Keratinocyte (primary cell): ENCODE measurements around the gene PGA3. TPM values are rescaled to one million over a fixed set of nuclear protein-coding genes. Genes with fewer than 3 reads are reported as not detected.

ENCODE experiments used
- DNase-seq: peaks from one replicate; pipeline ENCODE4 v3.0.0-alpha.2; 2011; ENCODE audit warnings: low read depth, missing footprints, low spot score
- FAIRE-seq: peaks from 2 replicates; lab custom pipeline; 2011; peaks lifted over from hg19 to GRCh38; lab: Jason Lieb, UNC
- H2AFZ ChIP-seq: 2 replicates; pipeline ENCODE4 v1.6.0; 2012; ENCODE audit warnings: low read length, control low read depth, inconsistent platforms; ENCODE audit not compliant: control insufficient read depth
- H3K27ac ChIP-seq: 2 replicates; pipeline ENCODE4 v1.5.1; 2011; ENCODE audit warnings: low read length; ENCODE audit not compliant: control insufficient read depth, insufficient read depth
- H3K27me3 ChIP-seq: 3 replicates; pipeline ENCODE4 v1.6.0; 2011; ENCODE audit warnings: low read length; ENCODE audit not compliant: control insufficient read depth, insufficient read depth; ENCODE audit errors: extremely low read depth
- H3K36me3 ChIP-seq, 2 experiments: 2 replicates in 1 of 2; 3 replicates in 1 of 2; pipeline ENCODE4 v1.5.1; 2011; ENCODE audit warnings: low read length in 2 of 2, mild to moderate bottlenecking in 1 of 2; ENCODE audit not compliant: control insufficient read depth in 2 of 2, insufficient read depth in 2 of 2; ENCODE audit errors: extremely low read depth in 1 of 2
- H3K4me1 ChIP-seq: 3 replicates; pipeline ENCODE4 v1.5.1; 2011; ENCODE audit warnings: low read length; ENCODE audit not compliant: control insufficient read depth, insufficient read depth; ENCODE audit errors: extremely low read depth
- H3K4me2 ChIP-seq: 3 replicates; pipeline ENCODE4 v1.6.0; 2011; ENCODE audit warnings: low read depth, low read length; ENCODE audit not compliant: control insufficient read depth, insufficient read depth; ENCODE audit errors: extremely low read depth
- H3K4me3 ChIP-seq, 3 experiments: fragments of 200-600 bp in 1 of 3; sonication (generic) in 1 of 3; 2 replicates in 2 of 3; 3 replicates in 1 of 3; pipeline ENCODE4 v1.5.1; 2011 to 2016; ENCODE audit warnings: low read length in 3 of 3, mild to moderate bottlenecking in 3 of 3, control low read depth in 2 of 3, inconsistent platforms in 1 of 3, low read depth in 1 of 3, mixed read lengths in 1 of 3, mixed run types in 1 of 3, moderate library complexity in 1 of 3; ENCODE audit not compliant: control insufficient read depth in 2 of 3, insufficient read depth in 2 of 3; ENCODE audit errors: extremely low read depth in 1 of 3
- H3K79me2 ChIP-seq: 2 replicates; pipeline ENCODE4 v1.6.0; 2012; ENCODE audit warnings: low read length; ENCODE audit not compliant: control insufficient read depth, insufficient read depth
- H3K9ac ChIP-seq: 3 replicates; pipeline ENCODE4 v1.6.0; 2011; ENCODE audit warnings: low read length; ENCODE audit not compliant: control insufficient read depth, insufficient read depth; ENCODE audit errors: extremely low read depth
- H3K9me1 ChIP-seq: 3 replicates; pipeline ENCODE4 v1.6.0; 2011; ENCODE audit warnings: low read length; ENCODE audit not compliant: control insufficient read depth, insufficient read depth; ENCODE audit errors: extremely low read depth
- H3K9me3 ChIP-seq: 2 replicates; pipeline ENCODE4 v1.5.1; 2012; ENCODE audit warnings: low read depth, low read length; ENCODE audit not compliant: control insufficient read depth
- H4K20me1 ChIP-seq: 3 replicates; pipeline ENCODE4 v1.6.0; 2011; ENCODE audit warnings: low read length; ENCODE audit not compliant: control insufficient read depth, insufficient read depth; ENCODE audit errors: extremely low read depth
- CTCF ChIP-seq, 3 experiments: IDR thresholded peaks in 1 of 3; conservative IDR thresholded peaks in 1 of 3; optimal IDR thresholded peaks in 1 of 3; 2 replicates in 2 of 3; 3 replicates in 1 of 3; pipeline versions ENCODE3 to v1.5.1; 2011; ENCODE audit warnings: low read length in 3 of 3, mild to moderate bottlenecking in 3 of 3, moderate library complexity in 2 of 3, control low read depth in 1 of 3, inconsistent platforms in 1 of 3; ENCODE audit not compliant: insufficient read depth in 2 of 3; ENCODE audit errors: extremely low read depth in 1 of 3
- EZH2 ChIP-seq: IDR thresholded peaks from one replicate; pipeline ENCODE4 v1.6.1; 2012; ENCODE audit warnings: inconsistent platforms, mild to moderate bottlenecking, low read length, moderate library complexity
- dilution Hi-C: fragments of 300-500 bp; cut with MboI; formaldehyde crosslinking; loops from one replicate; pipeline ENCODE4 v1.7.0; 2020; ENCODE audit warnings: low sequenced_read_pairs; ENCODE audit not compliant: extremely low pct_ligation_motif_present
- polyA plus RNA-seq, 5 experiments: library from polyadenylated mRNA; depleted of rRNA in 3 of 5; stranded (reverse) in 3 of 5; stranded (forward) in 1 of 5; unstranded in 1 of 5; fragments of >200 nt; gene quantifications; 1 replicate in 1 of 5; 2 replicates in 3 of 5; 3 replicates in 1 of 5; pipeline versions ENCODE4 v1.2.1 to v1.2.3, GENCODE V29; 2011 to 2012; ENCODE audit warnings: missing spikeins in 2 of 5, low read depth in 1 of 5, low replicate concordance in 1 of 5

Gene PGA3
- polyA plus RNA-seq, 1 donor (not counting 4 experiments of a cell fraction or from before 2014, with no cell fraction given), result not detected

GRCh38 chr11:61189933-61190332, 13.4 kb upstream of the PGA3 start:
- Histone ChIP-seq H3K9ac (no peak overlapping the region), H3K36me3 (no peaks in the 10 kb centered on the region), H3K4me3 (no peak overlapping the region), H3K4me1 (no peaks in the 10 kb centered on the region), H3K27ac (no peak overlapping the region), H3K27me3 (peaks cover 4% of the 10 kb centered on the region), H3K79me2 (no peaks in the 10 kb centered on the region), H4K20me1 (no peaks in the 10 kb centered on the region), H3K9me1 (no peaks in the 10 kb centered on the region), H3K9me3 (no peaks in the 10 kb centered on the region), H2AFZ (no peak overlapping the region), H3K4me2 (no peak overlapping the region)
- DNase-seq (no peak), FAIRE-seq (no peak)
- TF ChIP-seq EZH2 (no peak), CTCF (optimal IDR thresholded peaks at IDR 0.05 in 1 of 3, IDR thresholded peaks at IDR 0.05 in 1 of 3, conservative IDR thresholded peaks at IDR 0.05 in 1 of 3; ENCODE audit: extremely low read depth in 1 of 3, insufficient read depth in 2 of 3, low read length in 3 of 3) (no peak)
- dilution Hi-C loops, result no loop called here

- Histone ChIP-seq H3K9ac (no peak overlapping the region), H3K27ac (no peak overlapping the region), H3K36me3 (no peaks in the 10 kb centered on the region), H3K4me2 (no peak overlapping the region), H3K27me3 (peaks cover 14% of the 10 kb centered on the region), H3K79me2 (no peaks in the 10 kb centered on the region), H3K9me3 (no peaks in the 10 kb centered on the region), H3K4me3 (no peak overlapping the region), H3K4me1 (no peaks in the 10 kb centered on the region), H3K9me1 (no peaks in the 10 kb centered on the region), H4K20me1 (no peaks in the 10 kb centered on the region), H2AFZ (no peak overlapping the region)
- FAIRE-seq (no peak), DNase-seq (no peak)
- dilution Hi-C loops, result no loop called here
- TF ChIP-seq CTCF (optimal IDR thresholded peaks at IDR 0.05 in 1 of 3, IDR thresholded peaks at IDR 0.05 in 1 of 3, conservative IDR thresholded peaks at IDR 0.05 in 1 of 3; ENCODE audit: extremely low read depth in 1 of 3, insufficient read depth in 2 of 3, low read length in 3 of 3) (no peak), EZH2 (no peak)
Measured at GRCh38 chr11:61193596-61193995, 9.7 kb upstream of the PGA3 start.
